CD4-positive, alpha-beta T cell treated with Interleukin-2 at 100 ng/mL for 4 hours (primary cell): ENCODE results near the gene FUNDC1.
"Not testable (repeated sequence)": the region's sequence is repeated elsewhere in the genome, so short reads cannot be mapped to it uniquely, and the experiment has no call there.

Experiments
- DNase-seq: peaks from one replicate; pipeline ENCODE4 v3.0.0-alpha.2; 2020; ENCODE audit warnings: low spot score

The FUNDC1 gene

GRCh38 chrX:44542567-44543325 is at the start of gene FUNDC1:
Gene FUNDC1 (minus strand): TSS chrX:44542859. CDS start chrX:44542832, 27 bp downstream.
- peak; percentile 92 for DNase-seq

- no peak for DNase-seq
Observed at GRCh38 chrX:44585866-44586265, 43.2 kb upstream of the FUNDC1 start.

GRCh38 chrX:44580466-44580865 is 37.8 kb upstream of the FUNDC1 start:
- DNase-seq, result no peak

- DNase-seq, result no peak
Observed at GRCh38 chrX:44572340-44572938, 29.8 kb upstream of the FUNDC1 start.

- DNase-seq, result no peak
Observed at GRCh38 chrX:44570522-44570921, 27.9 kb upstream of the FUNDC1 start.

GRCh38 chrX:44569122-44569521 is 26.5 kb upstream of the FUNDC1 start:
- DNase-seq, result no peak

GRCh38 chrX:44568196-44568595 is 25.5 kb upstream of the FUNDC1 start:
- DNase-seq, result no peak

GRCh38 chrX:44561896-44562295 is 19.2 kb upstream of the FUNDC1 start:
- not testable (repeated sequence) for DNase-seq

- no peak for DNase-seq
Observed at GRCh38 chrX:44550563-44550962, 7.9 kb upstream of the FUNDC1 start.

- DNase-seq, result not testable (repeated sequence)
Observed at GRCh38 chrX:44545454-44545853, 2.8 kb upstream of the FUNDC1 start.

GRCh38 chrX:44544036-44544435 is 1.4 kb upstream of the FUNDC1 start:
- no peak for DNase-seq

- no peak for DNase-seq
Observed at GRCh38 chrX:44536198-44536597, 6.5 kb downstream of the FUNDC1 start.

GRCh38 chrX:44529310-44529709 is 13.3 kb downstream of the FUNDC1 start:
- no peak for DNase-seq

GRCh38 chrX:44514272-44514671 is 28.4 kb downstream of the FUNDC1 start:
- DNase-seq, result no peak

GRCh38 chrX:44507292-44507691 is 35.4 kb downstream of the FUNDC1 start:
- no peak for DNase-seq

- DNase-seq, result no peak
Observed at GRCh38 chrX:44506678-44507077, 36.0 kb downstream of the FUNDC1 start.

GRCh38 chrX:44503560-44503959 is 39.1 kb downstream of the FUNDC1 start:
- DNase-seq, result no peak

- DNase-seq, result no peak
Observed at GRCh38 chrX:44495091-44495490, 47.6 kb downstream of the FUNDC1 start.

GRCh38 chrX:44494357-44494756 is 48.3 kb downstream of the FUNDC1 start:
- no peak for DNase-seq

GRCh38 chrX:44489515-44489914 is 53.1 kb downstream of the FUNDC1 start:
- no peak for DNase-seq

- no peak for DNase-seq
Observed at GRCh38 chrX:44484607-44485146, 58.0 kb downstream of the FUNDC1 start.

GRCh38 chrX:44483965-44484606 is 58.6 kb downstream of the FUNDC1 start:
- DNase-seq, result no peak

- no peak for DNase-seq
Observed at GRCh38 chrX:44482575-44482974, 60.1 kb downstream of the FUNDC1 start.
